IPS-18c (cell line): ENCODE measurements around the gene DDR2.
"Not testable (repeated sequence)": the region's sequence is repeated elsewhere in the genome, so short reads cannot be mapped to it uniquely, and the experiment has no call there.

Source experiments
- H3K4me3 ChIP-seq: 2 replicates; pipeline ENCODE4 v1.7.0; 2013; ENCODE audit warnings: low read depth, mild to moderate bottlenecking, low read length, moderate library complexity; ENCODE audit not compliant: insufficient read depth
- H3K9me3 ChIP-seq: one replicate; pipeline ENCODE4 v1.6.1; 2013; ENCODE audit warnings: mild to moderate bottlenecking, low read length, moderate library complexity; ENCODE audit not compliant: control insufficient read depth, insufficient read depth

The DDR2 gene

GRCh38 chr1:162756523-162756922, 124.3 kb downstream of the DDR2 start:
- no peaks in the 10 kb centered on the region for H3K9me3 ChIP-seq
- no peak overlapping the region for H3K4me3 ChIP-seq

GRCh38 chr1:162757476-162757875, 125.2 kb downstream of the DDR2 start:
- no peak overlapping the region for H3K4me3 ChIP-seq
- H3K9me3 ChIP-seq, result no peaks in the 10 kb centered on the region

GRCh38 chr1:162765788-162766187, 133.5 kb downstream of the DDR2 start:
- no peaks in the 10 kb centered on the region for H3K9me3 ChIP-seq
- no peak overlapping the region for H3K4me3 ChIP-seq

DNA sequence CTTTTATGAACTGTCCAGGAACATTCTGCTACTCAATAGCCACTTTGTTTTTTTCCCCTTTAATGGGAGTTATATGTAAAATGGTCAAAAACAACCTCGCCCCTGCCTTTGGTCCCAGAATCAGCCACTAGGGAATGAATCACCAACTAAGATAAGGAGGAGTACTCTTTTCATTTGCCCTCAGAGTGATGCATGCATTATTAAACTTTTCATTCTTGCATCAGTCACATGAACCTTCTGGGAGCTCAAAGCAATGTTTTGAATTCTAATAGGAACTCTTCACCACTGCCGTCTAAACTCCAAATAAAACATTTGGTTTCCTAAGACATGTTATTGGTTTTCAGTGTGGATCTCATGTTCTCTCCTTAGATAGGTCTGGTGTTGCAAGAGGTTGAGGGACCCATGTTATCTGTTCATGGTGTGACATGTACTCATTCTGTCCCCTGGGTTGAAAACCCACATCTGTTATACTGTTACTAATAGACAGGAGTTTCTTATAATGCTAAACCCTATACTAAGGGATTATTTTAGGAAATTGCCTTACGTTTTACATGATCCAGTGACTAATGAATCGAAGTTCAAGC, 140.4 kb downstream of the DDR2 start:
- H3K9me3 ChIP-seq, result no peaks in the 10 kb centered on the region
- H3K4me3 ChIP-seq, result no peak overlapping the region

GRCh38 chr1:162774007-162774406, 141.7 kb downstream of the DDR2 start:
- H3K9me3 ChIP-seq, result no peaks in the 10 kb centered on the region
- no peak overlapping the region for H3K4me3 ChIP-seq

GRCh38 chr1:162779043-162779442, 146.8 kb downstream of the DDR2 start:
- Histone ChIP-seq H3K9me3 (no peaks in the 10 kb centered on the region), H3K4me3 (no peak overlapping the region)

DNA sequence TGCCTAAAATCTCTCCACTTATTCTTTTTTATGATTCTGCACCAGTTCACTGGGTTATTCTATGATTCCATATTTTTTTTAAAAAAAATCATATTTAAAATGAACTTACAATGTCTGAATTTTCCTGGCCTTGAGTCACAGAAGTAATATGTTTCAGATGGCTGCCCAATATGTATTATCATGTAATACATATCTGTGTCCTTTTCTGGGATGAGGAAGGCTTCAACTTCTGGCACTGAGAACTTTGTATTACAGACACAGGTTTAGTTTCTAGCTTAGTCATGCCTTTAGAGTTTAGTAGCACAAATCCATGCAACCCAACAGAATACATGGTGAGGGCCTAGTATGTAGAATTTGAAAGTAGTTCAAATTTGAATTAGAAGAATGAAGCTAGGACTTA, 150.4 kb downstream of the DDR2 start:
- Histone ChIP-seq H3K9me3 (no peaks in the 10 kb centered on the region), H3K4me3 (no peak overlapping the region)

- not testable (repeated sequence) for H3K9me3 ChIP-seq, H3K4me3 ChIP-seq
These were observed 152.7 kb downstream of the DDR2 start for GRCh38 chr1:162784926-162785325.

DNA sequence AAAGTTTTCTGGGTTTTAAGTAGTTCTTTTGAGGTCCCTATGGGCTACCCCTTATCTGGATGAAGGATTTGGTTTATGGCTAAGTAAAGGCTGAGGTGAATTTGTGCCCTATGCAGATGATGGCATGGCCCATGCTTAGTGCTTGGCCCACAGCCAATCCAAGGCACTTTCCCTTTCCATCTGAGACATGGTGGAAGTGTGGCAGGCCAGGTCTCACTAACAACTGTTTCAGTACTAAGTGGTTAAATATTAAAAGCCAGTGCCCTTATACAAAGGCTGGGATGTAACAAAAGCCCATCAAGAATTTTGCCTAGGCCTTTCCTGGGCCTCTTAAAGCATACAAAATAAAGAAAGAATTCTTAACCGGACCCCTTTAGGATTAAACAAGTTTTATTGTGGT, 156.5 kb downstream of the DDR2 start:
- not testable (repeated sequence) for H3K4me3 ChIP-seq

GRCh38 chr1:162790303-162790984, 158.2 kb downstream of the DDR2 start, which contains the start of gene HSD17B7:
TSS of gene HSD17B7 (plus strand) at chr1:162790702. CDS start at chr1:162790801, 99 bp downstream.
- H3K4me3 ChIP-seq, result peak within 1 kb of the TSS; percentile 44

More for the DNA sequence above, 156.5 kb downstream of the DDR2 start:
- not testable (repeated sequence) for H3K9me3 ChIP-seq

DNA sequence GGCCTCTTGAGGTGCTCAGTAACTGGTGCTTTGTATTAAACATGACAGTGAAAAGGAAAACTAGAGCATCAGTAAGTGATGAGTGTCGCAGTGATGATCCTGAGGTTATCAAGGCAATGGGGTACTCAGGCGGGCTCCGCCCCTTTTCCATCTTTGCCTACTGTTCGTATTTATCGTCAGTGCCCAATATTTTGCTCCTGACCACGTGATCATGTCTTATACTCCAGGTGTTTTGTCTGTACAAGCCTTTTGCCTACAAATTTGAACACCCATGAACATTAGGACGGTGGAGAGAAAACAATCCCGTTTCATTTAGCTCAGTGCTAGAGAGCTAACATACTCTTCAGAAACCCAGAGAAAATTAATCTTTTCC, 158.7 kb downstream of the DDR2 start:
- H3K4me3 ChIP-seq, result peak overlapping the region; percentile 44

More at GRCh38 chr1:162790303-162790984, 158.2 kb downstream of the DDR2 start, which contains the start of gene HSD17B7:
- not testable (repeated sequence) for H3K9me3 ChIP-seq

GRCh38 chr1:162794284-162794683, 162.0 kb downstream of the DDR2 start:
- H3K9me3 ChIP-seq, H3K4me3 ChIP-seq: not testable (repeated sequence)

More for the DNA sequence above, 158.7 kb downstream of the DDR2 start:
- H3K9me3 ChIP-seq, result not testable (repeated sequence)

DNA sequence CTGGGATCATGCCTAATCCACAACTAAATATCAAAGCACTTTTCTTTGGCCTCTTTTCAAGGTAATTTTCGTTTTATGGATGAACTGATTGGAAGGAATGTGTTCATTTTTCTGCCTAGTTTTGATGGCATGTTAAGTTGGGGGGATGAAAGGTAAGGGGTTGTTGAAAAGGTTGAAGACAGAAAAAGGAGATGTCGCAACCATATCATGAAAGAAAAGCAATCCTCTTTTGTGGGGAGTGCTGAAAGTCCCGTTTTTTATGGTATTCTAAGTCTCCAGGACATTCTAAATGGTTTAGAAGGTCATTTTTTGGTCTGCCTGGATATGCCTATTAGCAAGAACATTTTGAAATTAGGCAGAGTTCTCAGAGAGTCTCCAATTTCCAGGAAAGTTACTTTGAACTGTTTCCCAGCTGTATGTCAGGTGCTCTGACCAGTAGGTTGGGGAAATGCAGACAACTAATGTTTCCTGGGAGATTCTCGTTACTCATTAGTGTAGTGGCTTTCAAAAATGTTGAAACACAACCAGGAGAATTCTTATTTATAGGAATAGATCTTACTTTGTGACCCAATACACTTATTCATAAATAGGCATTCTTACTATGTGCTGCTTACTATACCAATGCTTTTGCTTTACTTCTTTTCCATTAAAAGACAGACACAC, 164.5 kb downstream of the DDR2 start:
- H3K9me3 ChIP-seq, H3K4me3 ChIP-seq: not testable (repeated sequence)

DNA sequence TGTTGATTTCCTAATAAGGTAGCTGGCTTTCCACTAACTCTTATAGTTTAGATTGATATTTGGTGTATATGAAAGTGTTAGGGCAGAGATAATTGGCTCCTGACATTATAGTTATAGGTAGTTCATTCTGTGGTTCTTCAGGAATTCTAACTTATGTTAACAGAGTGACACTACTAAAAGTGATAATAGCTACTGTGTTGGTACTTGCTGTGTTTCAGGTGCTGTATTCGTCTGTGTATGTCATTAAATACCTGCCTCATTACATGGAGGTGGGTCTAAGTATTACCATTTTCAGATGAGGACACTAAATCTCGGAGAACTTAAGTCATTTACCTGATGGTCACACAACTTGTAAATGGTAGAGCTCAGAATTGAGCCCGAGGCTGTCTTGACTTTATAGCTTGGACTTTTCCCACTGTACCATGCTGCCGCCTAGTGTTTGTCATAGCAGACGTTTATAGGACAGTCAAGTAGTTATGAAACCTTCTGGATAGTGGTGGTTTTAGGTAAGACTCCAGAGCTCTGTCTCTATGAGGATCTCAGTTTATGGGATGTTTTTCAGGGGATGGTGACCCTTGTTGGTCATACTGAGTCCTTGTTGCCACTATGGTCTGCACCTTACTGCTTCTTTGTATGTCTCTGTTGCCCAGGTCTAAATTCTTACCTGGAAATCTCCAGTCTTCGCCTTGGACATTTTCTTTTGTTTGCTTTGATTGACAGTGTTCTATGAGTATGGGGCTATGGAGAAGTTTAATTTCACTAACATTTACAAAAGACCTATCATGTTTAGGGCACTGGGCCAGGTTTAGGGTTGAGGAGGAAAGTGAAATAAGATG, 167.9 kb downstream of the DDR2 start:
- not testable (repeated sequence) for H3K9me3 ChIP-seq, H3K4me3 ChIP-seq

GRCh38 chr1:162807503-162807902, 175.2 kb downstream of the DDR2 start:
- not testable (repeated sequence) for H3K9me3 ChIP-seq, H3K4me3 ChIP-seq

- H3K9me3 ChIP-seq, H3K4me3 ChIP-seq: not testable (repeated sequence)
These were observed 180.1 kb downstream of the DDR2 start for GRCh38 chr1:162812357-162812756.

GRCh38 chr1:162818136-162818535, 185.9 kb downstream of the DDR2 start:
- H3K9me3 ChIP-seq, H3K4me3 ChIP-seq: not testable (repeated sequence)
